Upper lobe of left lung (tissue), 4 donors: ENCODE measurements around the gene ADARB1.

ENCODE experiments used
- EP300 ChIP-seq, 4 donors: sonication (generic); formaldehyde crosslinking; IDR thresholded peaks; one replicate each; pipeline ENCODE4 v1.5.1; 2017; ENCODE audit warnings: antibody characterized with exemption in 4 of 4, control low read depth in 2 of 4
- POLR2AphosphoS5 ChIP-seq, 2 donors: sonication (generic); formaldehyde crosslinking; IDR thresholded peaks; one replicate each; pipeline ENCODE4 v1.5.1; 2017; ENCODE audit warnings: antibody characterized with exemption in 2 of 2
- TF ChIP-seq, protein P1 (sequence below), 6 experiments: fragments of 450-650 bp in 4 of 6; fragments of 200-600 bp in 2 of 6; sonication (generic) in 2 of 6; IDR thresholded peaks; one replicate each; pipeline ENCODE4 v1.5.1; 2016 to 2019; ENCODE audit warnings: antibody characterized with exemption in 6 of 6

- TF ChIP-seq, protein P1, sequence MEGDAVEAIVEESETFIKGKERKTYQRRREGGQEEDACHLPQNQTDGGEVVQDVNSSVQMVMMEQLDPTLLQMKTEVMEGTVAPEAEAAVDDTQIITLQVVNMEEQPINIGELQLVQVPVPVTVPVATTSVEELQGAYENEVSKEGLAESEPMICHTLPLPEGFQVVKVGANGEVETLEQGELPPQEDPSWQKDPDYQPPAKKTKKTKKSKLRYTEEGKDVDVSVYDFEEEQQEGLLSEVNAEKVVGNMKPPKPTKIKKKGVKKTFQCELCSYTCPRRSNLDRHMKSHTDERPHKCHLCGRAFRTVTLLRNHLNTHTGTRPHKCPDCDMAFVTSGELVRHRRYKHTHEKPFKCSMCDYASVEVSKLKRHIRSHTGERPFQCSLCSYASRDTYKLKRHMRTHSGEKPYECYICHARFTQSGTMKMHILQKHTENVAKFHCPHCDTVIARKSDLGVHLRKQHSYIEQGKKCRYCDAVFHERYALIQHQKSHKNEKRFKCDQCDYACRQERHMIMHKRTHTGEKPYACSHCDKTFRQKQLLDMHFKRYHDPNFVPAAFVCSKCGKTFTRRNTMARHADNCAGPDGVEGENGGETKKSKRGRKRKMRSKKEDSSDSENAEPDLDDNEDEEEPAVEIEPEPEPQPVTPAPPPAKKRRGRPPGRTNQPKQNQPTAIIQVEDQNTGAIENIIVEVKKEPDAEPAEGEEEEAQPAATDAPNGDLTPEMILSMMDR (IDR thresholded peaks at IDR 0.05), result no peak
- TF ChIP-seq EP300 (IDR thresholded peaks at IDR 0.05) (no peak), POLR2AphosphoS5 (IDR thresholded peaks at IDR 0.05) (no peak)
Observed at GRCh38 chr21:45178971-45179370, 104.6 kb downstream of the ADARB1 start.
